ENCODE results near the gene PTPRF.
"Not testable (repeated sequence)": the region's sequence is repeated elsewhere in the genome, so short reads cannot be mapped to it uniquely, and the experiment has no call there.

PTPRF gene

GRCh38 chr1:43638381-43638780 is 107.7 kb downstream of the PTPRF start:
- DNase-seq = not testable (repeated sequence)

- DNase-seq = peak; percentile 21
Measured at GRCh38 chr1:43639976-43640794, 109.5 kb downstream of the PTPRF start.

DNA sequence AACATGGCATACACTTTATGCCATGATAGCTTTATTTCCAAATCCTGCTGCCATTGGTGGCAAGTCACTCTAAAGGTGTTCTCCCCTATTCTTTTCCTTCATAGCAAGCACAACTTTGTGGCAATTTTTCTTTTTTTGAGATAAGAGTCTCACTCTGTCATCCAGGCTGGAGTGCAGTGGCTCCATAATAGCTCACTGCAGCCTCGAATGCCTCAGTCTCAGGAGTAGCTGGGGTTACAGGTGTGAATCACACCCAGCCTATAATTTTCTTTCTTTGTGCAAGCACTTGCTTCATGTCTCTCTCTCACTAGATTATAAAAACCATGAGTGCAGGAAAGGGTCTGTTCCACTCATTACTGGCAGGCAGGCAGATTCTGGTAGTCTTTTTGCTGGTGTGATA is 113.9 kb downstream of the PTPRF start:
- peak; percentile 8 for DNase-seq

DNA sequence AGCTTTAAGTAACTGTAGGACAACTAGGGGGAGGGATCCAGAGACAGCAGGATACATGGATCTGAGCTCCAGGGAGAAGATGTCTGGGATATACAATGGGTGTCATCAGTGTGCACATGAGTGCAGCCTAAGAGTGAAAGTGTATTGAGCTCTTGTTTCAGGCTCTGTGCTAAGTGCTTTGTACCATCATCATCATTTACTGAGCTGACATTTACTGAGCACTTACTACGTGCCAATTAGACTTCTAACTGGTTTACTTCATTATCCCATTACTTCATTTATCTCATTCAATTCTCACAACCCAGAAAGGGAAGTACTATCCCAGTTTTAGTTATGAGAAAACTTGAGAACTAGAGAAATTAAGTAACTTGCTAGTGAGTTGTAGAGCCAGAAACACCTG is 114.8 kb downstream of the PTPRF start:
- no peak for DNase-seq

DNA sequence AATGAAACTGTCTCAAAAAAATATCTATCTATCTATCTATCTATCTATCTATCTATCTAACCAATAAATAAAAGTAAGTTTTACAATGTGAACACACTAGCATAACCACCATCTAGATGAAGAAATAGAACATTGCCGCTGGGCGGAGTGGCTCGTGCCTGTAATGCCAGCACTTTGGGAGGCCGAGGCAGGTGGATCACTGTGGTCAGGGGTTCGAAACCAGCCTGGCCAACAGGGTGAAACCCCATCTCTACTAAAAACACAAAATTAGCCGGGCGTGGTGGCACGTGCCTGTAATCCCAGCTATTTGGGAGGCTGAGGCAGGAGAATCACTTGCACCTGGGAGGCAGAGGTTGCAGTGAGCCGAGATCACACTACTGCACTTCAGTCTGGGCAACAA is 116.6 kb downstream of the PTPRF start:
- not testable (repeated sequence) for DNase-seq

GRCh38 chr1:43648221-43648847 is 117.7 kb downstream of the PTPRF start:
- no peak for DNase-seq

DNA sequence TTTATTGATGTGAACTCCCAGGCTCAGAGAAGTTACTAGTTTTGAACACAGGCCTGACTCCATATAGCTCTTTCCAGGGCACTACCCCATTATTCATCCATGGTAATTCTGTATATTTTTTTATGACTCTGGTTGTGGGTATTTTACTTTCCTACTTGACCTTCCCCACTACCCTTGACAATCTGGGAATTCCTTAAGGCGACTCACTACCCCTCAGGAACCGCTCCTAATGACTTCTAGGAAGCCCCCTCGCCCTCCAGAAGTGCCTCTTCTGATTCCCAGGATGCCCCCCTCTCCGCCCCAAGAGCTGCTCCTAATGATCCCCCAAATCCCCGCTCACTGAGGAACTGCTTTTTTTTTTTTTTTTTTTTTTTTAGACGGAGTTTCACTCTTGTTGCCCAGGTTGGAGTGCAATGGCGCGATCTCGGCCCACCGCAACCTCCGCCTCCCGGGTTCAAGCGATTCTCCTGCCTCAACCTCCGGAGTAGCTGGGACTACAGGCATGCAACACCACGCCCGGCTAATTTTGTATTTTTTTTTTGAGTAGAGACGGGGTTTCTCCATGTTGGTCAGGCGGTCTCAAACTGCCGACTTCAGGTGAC is 118.3 kb downstream of the PTPRF start:
- no peak for DNase-seq

DNA sequence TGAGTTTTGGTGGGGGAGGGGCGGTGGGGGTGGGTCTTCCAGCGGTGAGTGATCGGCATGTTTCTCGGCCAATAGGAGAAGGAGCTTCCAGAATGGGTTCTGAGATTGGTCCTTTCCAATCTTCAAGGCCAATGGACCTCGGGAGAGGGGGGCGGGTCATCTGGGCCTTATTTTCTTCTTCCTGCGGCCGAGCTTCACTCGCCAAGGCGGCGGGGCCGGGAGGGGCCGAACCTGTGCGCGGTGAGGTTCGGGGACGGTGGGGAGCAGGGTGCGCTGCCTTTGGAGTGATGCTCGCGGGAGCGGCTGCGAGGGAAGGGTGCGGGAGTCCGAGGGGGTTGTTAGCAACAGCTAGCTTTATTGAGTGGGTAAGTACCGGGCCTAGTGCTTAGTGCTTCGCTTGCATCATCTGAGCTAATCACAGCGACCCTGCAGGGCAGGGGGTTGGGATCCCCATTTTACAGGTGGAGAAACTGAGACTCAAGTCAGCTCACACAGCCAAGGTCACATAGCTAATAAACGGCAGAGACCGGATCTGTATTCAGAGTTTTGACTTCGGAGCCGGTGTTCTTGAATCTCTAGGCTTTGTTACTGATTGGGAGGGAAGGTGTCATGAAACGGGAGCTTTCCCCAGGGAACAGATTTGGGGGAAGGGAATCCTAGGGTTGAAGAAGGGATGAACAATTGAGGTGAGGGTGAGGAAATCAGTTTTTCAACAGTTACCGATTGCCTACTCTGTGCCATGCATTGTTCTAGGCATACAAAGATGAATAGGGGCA is 119.8 kb downstream of the PTPRF start:
- peak; percentile 96 for DNase-seq

- DNase-seq = no peak
Measured at GRCh38 chr1:43651188-43651587, 120.5 kb downstream of the PTPRF start.

DNA sequence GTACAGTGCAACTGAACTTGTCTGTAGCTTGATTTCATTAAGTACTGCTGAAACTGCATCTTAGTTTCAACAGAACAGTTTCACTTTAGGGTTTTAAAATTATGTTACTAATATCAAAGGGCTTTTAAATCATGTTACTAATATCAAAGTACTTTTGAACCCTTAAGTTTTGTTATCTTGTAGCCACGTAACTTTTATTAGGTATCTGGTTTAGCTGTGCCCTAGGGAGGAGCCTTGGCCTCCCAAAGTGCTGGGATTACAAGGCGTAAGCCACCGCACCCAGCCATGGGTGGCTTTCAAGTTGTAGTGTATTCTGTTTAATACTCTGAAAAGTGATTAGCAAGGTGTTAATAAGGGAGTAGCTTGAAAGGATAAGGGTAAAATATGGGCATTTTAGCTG is 121.2 kb downstream of the PTPRF start:
- no peak for DNase-seq

DNA sequence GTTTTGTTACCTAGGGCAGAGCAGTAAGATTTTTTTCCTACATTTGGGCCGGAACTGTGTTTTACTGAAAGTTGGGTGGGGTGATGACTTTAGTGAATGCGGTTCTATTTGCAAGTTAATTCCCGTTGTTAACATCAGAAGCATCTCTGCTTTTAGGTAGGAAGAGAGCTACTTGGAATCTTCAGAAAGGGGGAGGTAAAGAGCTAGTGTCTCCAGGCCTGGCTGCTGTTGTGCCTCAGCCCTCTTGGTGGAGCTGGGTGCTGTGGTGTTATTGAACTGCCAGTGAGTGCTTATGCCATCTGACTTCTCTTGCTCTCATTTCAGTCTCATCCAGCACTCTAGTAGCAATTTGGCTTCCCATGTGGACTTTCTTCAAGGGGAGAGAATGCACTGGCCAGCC is 122.7 kb downstream of the PTPRF start:
- no peak for DNase-seq

DNA sequence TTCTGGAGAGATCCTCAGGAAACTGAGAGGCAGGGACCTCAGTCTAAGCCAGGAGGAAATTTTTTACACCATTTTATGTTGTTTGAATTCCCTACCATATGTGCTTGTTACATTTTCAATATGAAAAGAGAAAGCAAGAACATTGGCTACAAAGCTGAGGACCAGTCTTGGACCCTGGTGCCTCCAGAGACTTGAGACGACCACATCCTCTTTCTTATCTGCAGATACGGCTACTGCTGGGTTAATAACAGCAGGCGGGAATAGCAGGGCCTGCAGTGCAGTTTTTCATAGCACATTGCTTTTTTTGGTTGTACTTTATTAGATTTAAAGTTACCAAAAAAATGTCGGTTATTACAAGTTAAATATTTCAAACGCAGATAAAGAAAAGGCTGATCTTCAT is 123.2 kb downstream of the PTPRF start:
- DNase-seq = no peak

- no peak for DNase-seq
Measured at GRCh38 chr1:43655953-43656352, 125.3 kb downstream of the PTPRF start.

- no peak for DNase-seq
Measured at GRCh38 chr1:43659212-43660166, 128.8 kb downstream of the PTPRF start.

- DNase-seq = peak; percentile 58
Measured at GRCh38 chr1:43660355-43660754, 129.7 kb downstream of the PTPRF start.

- no peak for DNase-seq
Measured at GRCh38 chr1:43664369-43664768, 133.7 kb downstream of the PTPRF start.

- peak; percentile 75 for DNase-seq
Measured at GRCh38 chr1:43666608-43667007, 135.9 kb downstream of the PTPRF start.

GRCh38 chr1:43668956-43669355 is 138.3 kb downstream of the PTPRF start:
- no peak for DNase-seq

DNA sequence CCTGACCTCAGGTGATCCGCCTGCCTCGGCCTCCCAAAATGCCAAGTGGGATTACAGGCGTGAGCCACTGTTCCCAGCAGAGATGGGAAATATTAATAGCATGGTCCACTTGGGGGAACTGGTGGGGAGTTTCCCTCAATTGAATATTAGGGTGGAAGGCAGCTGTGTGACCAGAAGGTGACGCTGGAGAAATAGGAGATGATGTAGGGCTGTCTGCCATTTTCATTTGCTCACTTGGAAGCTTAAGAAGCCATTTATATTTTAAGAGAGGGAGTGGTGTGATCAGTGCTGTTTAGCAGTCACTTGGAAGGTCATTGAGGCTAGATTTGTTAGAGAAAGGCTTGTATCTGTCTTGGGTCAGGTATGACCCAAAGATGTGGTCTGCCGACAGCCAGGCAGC is 139.2 kb downstream of the PTPRF start:
- DNase-seq = no peak

- DNase-seq = no peak
Measured at GRCh38 chr1:43671193-43671592, 140.5 kb downstream of the PTPRF start.

- DNase-seq = no peak
Measured at GRCh38 chr1:43671626-43672330, 141.1 kb downstream of the PTPRF start.

DNA sequence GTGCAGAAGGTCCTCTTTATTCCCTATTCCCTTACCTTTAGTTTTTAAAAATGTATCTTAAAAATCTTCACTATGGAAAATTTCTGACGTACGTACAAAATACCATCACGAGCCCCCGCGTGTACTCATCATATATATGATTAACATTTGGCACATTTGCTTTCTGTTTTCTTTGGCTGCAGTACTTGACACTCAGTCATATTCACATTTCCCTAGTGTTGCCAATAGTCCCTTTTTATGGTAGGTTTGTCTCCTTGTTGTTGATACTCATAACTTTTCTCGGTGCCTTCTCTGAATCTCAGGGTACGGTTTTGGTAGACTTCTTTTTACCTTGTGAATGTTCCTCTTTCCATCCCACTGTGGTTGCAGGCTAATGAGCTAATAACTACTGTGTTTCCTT is 142.6 kb downstream of the PTPRF start:
- DNase-seq = no peak

Measured in NCI-H69 (cell line).